ENCODE measurements around the gene LILRB3. TPM values are rescaled to one million over a fixed set of nuclear protein-coding genes. Genes with fewer than 3 reads are reported as not detected.
A peak's percentile ranks its signal among the peaks of the same experiment; 100 is the strongest.
"Not testable (repeated sequence)": the region's sequence is repeated elsewhere in the genome, so short reads cannot be mapped to it uniquely, and the experiment has no call there.

LILRB3 gene
- total RNA-seq, 1 donor from 2014 or later = not detected

- DNase-seq = no peak
These were observed 33.6 kb downstream of the LILRB3 start, which contains the start of gene MBOAT7 for GRCh38 chr19:54189145-54189734. TSS of gene MBOAT7 (minus strand) at chr19:54189580. CDS start at chr19:54188508, 1,072 bp downstream.

- DNase-seq = no peak
These were observed 34.5 kb downstream of the LILRB3 start for GRCh38 chr19:54188215-54188871.

GRCh38 chr19:54186934-54187381 is 35.8 kb downstream of the LILRB3 start:
- no peak for DNase-seq

DNA sequence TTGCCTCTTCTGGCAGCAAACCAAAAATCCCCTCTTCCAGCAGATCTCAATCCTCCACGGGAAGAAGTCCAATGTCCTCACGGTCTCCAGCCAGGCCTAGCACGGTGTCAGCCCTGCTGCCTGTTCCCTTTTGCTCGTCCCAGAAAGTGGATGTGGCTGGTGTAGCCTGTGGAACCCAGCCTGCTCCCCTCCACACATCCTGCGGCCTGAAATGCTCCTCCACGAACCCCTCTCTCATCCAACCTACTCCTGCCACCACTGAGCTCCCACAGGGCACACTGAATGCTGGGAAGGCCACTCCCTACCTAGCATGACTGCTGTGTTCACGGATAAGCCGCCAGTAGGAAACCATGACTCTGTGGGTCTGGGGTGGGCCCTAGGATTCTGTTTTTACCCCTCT is 36.5 kb downstream of the LILRB3 start:
- no peak for DNase-seq

- DNase-seq = no peak
These were observed 39.4 kb downstream of the LILRB3 start for GRCh38 chr19:54183431-54183830.

GRCh38 chr19:54181894-54182293 is 40.9 kb downstream of the LILRB3 start:
- DNase-seq = not testable (repeated sequence)

DNA sequence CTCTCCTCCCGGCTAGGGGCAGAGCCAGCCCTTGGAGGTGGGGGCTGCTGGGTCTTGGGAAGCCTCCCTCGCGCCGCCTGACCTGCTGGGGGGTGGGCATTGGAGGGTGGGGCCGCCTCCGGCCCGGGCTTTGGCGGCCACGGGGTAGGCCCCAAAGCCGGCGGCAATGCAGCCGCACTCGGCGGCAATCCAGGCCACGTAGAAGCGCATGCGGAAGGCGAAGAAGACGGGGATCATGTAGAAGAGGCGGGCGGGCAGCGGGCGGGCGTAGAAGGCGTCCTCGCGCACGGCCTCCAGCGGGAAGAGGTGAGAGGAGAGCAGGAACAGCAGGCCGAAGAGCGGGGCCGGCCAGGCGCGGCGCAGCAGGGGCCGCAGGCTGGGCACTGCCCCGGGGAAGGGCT is 42.1 kb downstream of the LILRB3 start:
- DNase-seq = no peak

DNA sequence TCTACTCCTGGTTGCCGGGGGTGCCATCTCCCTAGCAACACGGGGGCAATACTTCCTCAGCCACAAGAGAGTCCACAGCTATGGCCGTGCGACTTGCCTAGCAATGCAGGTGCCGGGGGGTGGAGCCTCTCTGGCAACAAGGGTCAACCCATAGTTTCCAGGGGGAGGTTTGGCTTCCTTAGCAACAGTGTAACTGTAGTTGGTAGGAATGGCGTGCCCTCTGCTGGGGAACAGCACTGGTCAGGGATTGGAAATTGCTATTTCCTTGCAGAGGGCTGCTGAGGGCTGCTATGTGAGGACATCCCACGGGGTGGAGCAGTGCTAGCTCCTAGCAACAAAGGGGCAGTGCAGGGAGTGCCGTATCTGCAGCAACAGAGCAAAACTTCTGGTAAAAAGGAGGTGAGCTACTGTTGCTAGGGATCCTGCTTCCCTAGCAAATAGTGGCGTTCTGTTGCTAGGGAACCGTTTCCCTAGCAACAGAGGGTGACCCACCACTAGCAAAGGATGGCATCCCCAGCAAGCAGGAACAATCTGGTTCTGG is 42.8 kb downstream of the LILRB3 start:
- peak; percentile 22 for DNase-seq

DNA sequence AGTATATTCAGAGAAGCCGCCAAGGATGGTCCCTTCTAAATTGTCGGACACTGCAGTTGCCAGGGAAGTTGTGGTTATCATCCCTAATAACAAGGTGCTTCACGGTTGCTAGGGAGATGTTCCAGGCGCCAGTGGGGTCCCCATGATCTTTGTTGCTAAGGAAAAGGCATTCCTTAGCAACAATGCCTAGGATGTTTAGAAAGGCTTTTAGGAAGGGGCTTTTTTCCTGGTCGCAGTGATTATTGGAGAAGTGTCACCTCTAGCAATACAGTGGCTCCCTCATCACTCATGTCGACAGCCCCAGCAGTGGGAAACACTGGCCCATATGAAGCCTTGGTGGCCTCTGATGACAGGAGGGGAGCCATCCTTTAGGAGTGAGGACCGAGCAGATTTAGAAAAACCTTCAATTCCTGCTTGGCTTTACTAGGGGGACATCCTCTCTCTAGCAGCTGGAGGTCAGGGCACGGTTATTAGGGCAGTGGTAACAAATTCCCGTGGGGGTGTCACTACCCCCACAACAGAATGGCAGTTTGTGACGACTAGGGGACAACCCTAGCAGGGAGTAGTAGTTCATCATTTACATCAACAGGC is 43.5 kb downstream of the LILRB3 start:
- no peak for DNase-seq

- DNase-seq = no peak
These were observed 44.1 kb downstream of the LILRB3 start for GRCh38 chr19:54178581-54179261.

DNA sequence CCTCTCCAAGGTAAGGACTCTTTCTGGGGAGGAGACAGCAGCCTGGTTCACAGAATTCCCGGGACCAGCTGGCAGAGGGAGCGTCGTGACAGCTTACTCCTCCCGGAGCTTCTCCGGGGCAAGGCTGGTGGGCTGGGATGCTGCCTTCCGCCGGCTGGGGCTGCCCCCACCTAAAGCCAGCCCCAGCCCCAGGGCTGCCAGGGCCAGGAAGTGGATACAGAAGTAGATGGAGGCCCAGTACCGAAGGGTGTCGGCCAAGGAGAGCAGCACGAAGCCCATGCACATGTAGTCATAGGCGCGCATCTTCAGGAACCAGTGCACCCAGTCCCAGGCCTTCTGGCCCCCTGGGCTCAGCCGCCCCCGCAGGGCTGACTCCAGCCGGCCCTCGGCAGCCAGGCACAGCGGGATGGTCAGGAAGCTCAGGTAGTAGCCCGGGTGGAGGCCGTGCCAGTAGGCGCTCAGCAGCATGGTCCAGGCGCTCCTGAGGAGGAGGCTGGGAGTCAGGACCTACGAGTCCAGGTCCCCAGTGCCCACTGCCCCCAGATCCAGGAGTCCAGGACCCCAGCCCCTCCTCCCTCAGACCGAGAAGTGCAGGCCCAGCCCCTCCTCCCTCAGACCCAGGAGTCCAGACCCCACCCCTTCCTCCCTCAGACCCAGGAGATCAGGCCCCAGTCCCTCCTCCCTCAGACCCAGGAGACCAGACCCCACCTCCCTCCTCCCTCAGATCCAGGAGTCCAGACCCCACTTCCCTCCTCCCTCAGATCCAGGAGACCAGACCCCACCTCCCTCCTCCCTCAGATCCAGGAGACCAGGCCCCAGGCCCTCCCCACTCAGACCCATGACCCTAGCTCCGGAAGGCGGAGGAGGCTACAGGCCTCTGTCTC is 48.6 kb downstream of the LILRB3 start:
- no peak for DNase-seq

DNA sequence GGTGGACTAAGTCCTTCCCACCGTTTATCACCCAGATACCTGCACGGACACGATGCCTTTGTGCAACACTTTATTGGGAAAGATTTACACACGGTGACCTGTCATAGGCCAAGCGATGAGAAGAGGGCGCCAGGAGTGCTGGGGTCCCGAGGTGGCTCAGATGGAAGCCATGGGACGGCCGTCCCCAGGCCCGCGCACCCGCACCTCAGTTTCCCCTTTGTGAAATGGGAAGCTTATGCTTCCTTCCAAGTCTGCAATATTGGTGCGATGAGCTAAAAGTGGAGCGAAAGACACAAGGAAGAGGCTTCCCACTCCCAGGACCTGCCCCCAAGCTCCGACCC is 49.5 kb downstream of the LILRB3 start:
- no peak for DNase-seq

- DNase-seq = no peak
These were observed 50.1 kb downstream of the LILRB3 start, which contains the start of gene TMC4 for GRCh38 chr19:54172471-54173358. TSS of gene TMC4 (minus strand) at chr19:54173160. CDS start at chr19:54173117, 43 bp downstream.

DNA sequence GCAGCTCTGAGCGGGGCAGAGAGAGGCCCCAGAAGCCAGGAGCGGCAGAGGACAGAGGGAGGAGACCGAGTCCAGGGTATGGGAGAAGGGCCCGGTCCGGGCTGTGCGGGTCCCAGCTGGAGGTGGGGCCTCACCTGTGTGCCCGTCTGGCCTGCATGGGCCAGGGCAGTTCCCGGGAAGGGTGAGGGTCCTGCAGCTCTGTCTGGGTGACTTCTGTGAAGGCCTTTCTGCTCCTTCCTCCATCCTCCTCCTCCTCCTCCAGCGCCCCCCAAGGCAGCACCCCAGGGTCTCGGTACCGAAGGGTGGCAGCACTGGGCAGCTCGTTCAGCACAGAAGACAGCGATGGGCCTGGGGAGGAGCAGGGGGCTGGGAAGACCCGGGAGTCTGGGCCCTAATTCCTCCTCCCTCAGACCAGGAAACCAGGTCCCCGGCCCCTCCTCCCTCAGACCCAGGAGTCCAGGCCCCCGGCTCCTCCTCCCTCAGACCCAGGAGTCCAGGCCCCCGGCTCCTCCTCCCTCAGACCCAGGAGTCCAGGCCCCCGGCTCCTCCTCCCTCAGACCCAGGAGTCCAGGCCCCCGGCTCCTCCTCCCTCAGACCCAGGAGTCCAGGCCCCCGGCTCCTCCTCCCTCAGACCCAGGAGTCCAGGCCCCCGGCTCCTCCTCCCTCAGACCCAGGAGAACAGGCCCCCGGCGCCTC is 50.9 kb downstream of the LILRB3 start:
- not testable (repeated sequence) for DNase-seq

DNA sequence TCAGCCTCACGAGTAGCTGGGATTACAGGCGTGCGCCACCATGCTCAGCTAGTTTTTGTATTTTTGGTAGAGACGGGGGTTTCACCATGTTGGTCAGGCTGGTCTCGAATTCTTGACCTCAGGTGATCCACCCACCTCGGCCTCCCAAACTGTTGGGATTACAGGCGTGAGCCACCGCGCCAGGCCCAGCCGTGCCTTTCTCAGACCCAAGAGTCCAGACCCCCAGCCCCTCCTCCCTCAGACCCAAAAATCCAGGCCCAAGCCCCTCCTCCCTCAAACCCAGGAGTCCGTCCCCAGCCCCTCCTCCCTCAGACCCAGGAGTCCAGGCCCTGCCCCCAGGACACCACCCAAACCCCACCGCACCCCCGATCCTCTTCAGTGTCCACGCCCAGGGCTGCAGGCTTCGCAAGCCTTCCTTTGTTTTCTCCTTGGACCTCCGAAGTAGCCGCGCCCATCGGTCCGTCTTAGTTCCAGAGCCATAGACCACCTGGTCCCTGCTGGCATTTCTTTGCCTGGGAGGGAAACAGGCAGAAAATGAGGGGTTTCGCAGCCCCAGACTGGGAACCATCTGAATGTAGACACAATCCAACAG is 53.6 kb downstream of the LILRB3 start:
- DNase-seq = no peak

DNA sequence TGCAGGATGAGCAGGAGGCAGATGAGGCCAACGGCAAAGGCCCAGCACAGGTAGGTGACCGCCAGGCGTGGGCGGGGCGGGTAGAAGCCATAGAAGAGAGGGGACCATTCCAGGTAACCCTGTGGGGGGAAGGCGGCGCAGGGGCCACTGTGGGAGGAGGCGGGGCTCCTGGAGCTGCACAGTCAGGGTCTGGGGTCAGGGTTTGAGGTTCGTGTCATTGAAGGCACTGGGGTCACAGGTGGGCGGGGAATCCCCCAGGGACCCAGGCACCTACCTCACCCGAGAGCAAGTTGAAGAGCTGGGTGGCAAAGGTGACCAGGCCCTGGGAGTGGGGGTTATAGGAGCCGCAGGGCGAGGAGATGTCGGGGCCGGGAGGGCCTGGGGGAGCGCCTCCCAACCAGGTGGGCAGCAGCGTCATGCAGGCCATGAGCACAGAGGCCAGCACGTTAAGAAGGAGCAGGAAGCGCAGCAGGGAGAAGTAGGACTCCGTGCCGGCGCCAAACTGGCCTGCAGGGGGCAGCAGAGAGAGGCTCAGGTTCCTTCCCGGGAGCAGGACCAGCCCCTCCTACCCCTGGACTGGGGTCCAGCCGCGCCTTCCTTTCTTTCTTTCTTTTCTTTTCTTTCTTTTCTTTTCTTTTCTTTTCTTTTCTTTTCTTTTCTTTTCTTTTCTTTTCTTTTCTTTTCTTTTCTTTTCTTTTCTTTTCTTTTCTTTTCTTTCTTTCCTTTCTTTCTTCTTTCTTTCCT is 54.5 kb downstream of the LILRB3 start:
- DNase-seq = peak; percentile 74
